OCI-LY3 (cell line): Measurements from ENCODE around the gene ZNF335.
"Not testable (repeated sequence)": the region's sequence is repeated elsewhere in the genome, so short reads cannot be mapped to it uniquely, and the experiment has no call there.

Experiments used
- H2AFZ ChIP-seq: fragments of 200-600, 300-600 bp; shearing (Covaris generic); 2 replicates; pipeline ENCODE4 v1.6.0; 2014; ENCODE audit warnings: antibody characterized with exemption, low read depth, low read length
- H3K27ac ChIP-seq: fragments of 200-600, 300-600 bp; sonication (generic); 2 replicates; pipeline ENCODE4 v1.5.1; 2014; ENCODE audit warnings: mild to moderate bottlenecking, low read length, moderate library complexity, mixed read lengths
- H3K27me3 ChIP-seq: fragments of 200-600, 300-600 bp; sonication (generic); 2 replicates; pipeline ENCODE4 v1.6.1; 2014; ENCODE audit warnings: low read depth, low read length, mixed read lengths
- H3K36me3 ChIP-seq: fragments of 200-600, 300-600 bp; sonication (generic); replicated peaks from 2 replicates; pipeline ENCODE3; 2014; ENCODE audit warnings: low read depth, low read length, mixed read lengths
- H3K4me1 ChIP-seq: fragments of 300-600, 200-600 bp; sonication (generic); 2 replicates; pipeline ENCODE4 v1.6.1; 2014; ENCODE audit warnings: low read length, mixed read lengths
- H3K4me2 ChIP-seq: fragments of 200-600, 300-600 bp; sonication (generic); 2 replicates; pipeline ENCODE4 v1.6.1; 2014; ENCODE audit warnings: low read length, mixed read lengths
- H3K4me3 ChIP-seq: fragments of 300-600, 200-600 bp; sonication (generic); 2 replicates; pipeline ENCODE4 v1.5.1; 2014; ENCODE audit warnings: antibody characterized with exemption, mild to moderate bottlenecking, low read length, moderate library complexity
- H3K79me2 ChIP-seq: fragments of 300-600, 200-600 bp; shearing (Covaris generic); 2 replicates; pipeline ENCODE4 v1.6.1; 2014; ENCODE audit warnings: mild to moderate bottlenecking, low read length, mixed read lengths
- H3K9ac ChIP-seq: fragments of 300-600, 200-600 bp; shearing (Covaris generic); 2 replicates; pipeline ENCODE4 v1.6.0; 2014; ENCODE audit warnings: mild to moderate bottlenecking, low read length, moderate library complexity
- H3K9me3 ChIP-seq: fragments of 200-600, 300-600 bp; shearing (Covaris generic); 2 replicates; pipeline ENCODE4 v1.6.1; 2014; ENCODE audit warnings: low read length, mixed read lengths; ENCODE audit not compliant: insufficient read depth
- H4K20me1 ChIP-seq: fragments of 200-600, 300-600 bp; sonication (generic); 2 replicates; pipeline ENCODE4 v1.6.1; 2016; ENCODE audit warnings: low read length, mixed read lengths; ENCODE audit not compliant: insufficient read depth
- EZH2phosphoT487 ChIP-seq: fragments of 200-600 bp; shearing (Covaris generic); IDR thresholded peaks from 2 replicates; pipeline ENCODE4 v1.6.1; 2018; ENCODE audit warnings: antibody characterized with exemption, mixed run types, low read depth
- TF ChIP-seq, protein P1 (sequence below): fragments of 200-600, 300-600 bp; sonication (generic); IDR thresholded peaks from 2 replicates; pipeline ENCODE4 v1.5.1; 2014; ENCODE audit warnings: antibody characterized with exemption, low read length, low read depth

The ZNF335 gene

GRCh38 chr20:45904583-45905504 is 67.2 kb downstream of the ZNF335 start:
- H3K9ac ChIP-seq = no peak overlapping the region
- H3K4me2 ChIP-seq = no peak overlapping the region

DNA sequence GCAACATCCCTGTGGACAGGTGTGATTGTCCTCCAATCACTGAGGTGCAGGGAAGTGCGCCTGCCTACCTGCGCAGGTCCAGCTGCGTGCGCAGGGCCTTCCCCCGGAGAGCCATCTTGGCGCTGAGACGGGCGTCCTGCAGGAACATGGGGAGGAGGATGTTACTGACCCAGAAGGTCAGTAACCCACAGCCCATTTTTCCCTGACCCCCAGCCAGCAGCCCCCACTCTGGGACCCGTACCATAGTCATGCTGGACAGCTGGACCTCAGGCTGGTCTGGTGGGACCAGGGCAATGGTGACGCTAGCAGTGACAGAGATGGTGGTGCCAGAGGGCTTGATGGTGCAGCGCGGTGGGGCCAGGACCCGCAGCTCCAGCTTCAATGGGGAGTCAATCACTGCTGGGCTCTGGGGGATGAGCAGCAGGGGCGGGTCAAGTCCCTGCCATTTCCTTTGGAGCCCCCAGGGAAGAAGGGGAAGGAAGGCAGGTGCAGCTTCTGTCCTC is 69.8 kb downstream of the ZNF335 start:
- Histone ChIP-seq H3K27ac (no peak overlapping the region), H3K4me3 (no peak overlapping the region), H3K9ac (no peak overlapping the region), H4K20me1 (no peaks in the 10 kb centered on the region), H3K36me3 (peaks cover 12% of the 10 kb centered on the region), H2AFZ (no peak overlapping the region), H3K4me1 (no peaks in the 10 kb centered on the region), H3K27me3 (no peaks in the 10 kb centered on the region), H3K9me3 (no peaks in the 10 kb centered on the region), H3K4me2 (no peak overlapping the region), H3K79me2 (no peaks in the 10 kb centered on the region)
- TF ChIP-seq, protein P1, sequence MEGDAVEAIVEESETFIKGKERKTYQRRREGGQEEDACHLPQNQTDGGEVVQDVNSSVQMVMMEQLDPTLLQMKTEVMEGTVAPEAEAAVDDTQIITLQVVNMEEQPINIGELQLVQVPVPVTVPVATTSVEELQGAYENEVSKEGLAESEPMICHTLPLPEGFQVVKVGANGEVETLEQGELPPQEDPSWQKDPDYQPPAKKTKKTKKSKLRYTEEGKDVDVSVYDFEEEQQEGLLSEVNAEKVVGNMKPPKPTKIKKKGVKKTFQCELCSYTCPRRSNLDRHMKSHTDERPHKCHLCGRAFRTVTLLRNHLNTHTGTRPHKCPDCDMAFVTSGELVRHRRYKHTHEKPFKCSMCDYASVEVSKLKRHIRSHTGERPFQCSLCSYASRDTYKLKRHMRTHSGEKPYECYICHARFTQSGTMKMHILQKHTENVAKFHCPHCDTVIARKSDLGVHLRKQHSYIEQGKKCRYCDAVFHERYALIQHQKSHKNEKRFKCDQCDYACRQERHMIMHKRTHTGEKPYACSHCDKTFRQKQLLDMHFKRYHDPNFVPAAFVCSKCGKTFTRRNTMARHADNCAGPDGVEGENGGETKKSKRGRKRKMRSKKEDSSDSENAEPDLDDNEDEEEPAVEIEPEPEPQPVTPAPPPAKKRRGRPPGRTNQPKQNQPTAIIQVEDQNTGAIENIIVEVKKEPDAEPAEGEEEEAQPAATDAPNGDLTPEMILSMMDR = no peak

More at GRCh38 chr20:45904583-45905504, 67.2 kb downstream of the ZNF335 start:
- no peak overlapping the region for H3K27ac ChIP-seq
- H3K4me1 ChIP-seq = peaks cover 2% of the 10 kb centered on the region; the same call in 1 of the 2 replicates
- H3K36me3 ChIP-seq = peaks cover 2% of the 10 kb centered on the region
- TF ChIP-seq, protein P1 = no peak
- TF ChIP-seq EZH2phosphoT487 = no peak
- no peaks in the 10 kb centered on the region for H3K79me2 ChIP-seq
- no peaks in the 10 kb centered on the region for H3K27me3 ChIP-seq
- no peak overlapping the region for H3K4me3 ChIP-seq
- no peaks in the 10 kb centered on the region for H3K9me3 ChIP-seq
- no peaks in the 10 kb centered on the region for H4K20me1 ChIP-seq
- no peak overlapping the region for H2AFZ ChIP-seq

- not testable (repeated sequence) for H2AFZ ChIP-seq, H3K27me3 ChIP-seq, H4K20me1 ChIP-seq, H3K9ac ChIP-seq, H3K9me3 ChIP-seq, H3K27ac ChIP-seq, H3K4me3 ChIP-seq, H3K4me2 ChIP-seq, H3K4me1 ChIP-seq, H3K79me2 ChIP-seq
- H3K36me3 ChIP-seq = peaks cover 18% of the 10 kb centered on the region
Measured at GRCh38 chr20:45901332-45901731, 70.7 kb downstream of the ZNF335 start.

- no peak overlapping the region for H3K27ac ChIP-seq
- H2AFZ ChIP-seq = no peak overlapping the region
- H3K9ac ChIP-seq = no peak overlapping the region
- no peaks in the 10 kb centered on the region for H3K4me1 ChIP-seq
- no peak overlapping the region for H3K4me3 ChIP-seq
- peaks cover 18% of the 10 kb centered on the region for H3K36me3 ChIP-seq
- H4K20me1 ChIP-seq = no peaks in the 10 kb centered on the region
- H3K79me2 ChIP-seq = no peaks in the 10 kb centered on the region
- H3K4me2 ChIP-seq = no peak overlapping the region
- TF ChIP-seq, protein P1 = no peak
- TF ChIP-seq EZH2phosphoT487 = no peak
- H3K27me3 ChIP-seq = no peaks in the 10 kb centered on the region
- H3K9me3 ChIP-seq = no peaks in the 10 kb centered on the region
Measured at GRCh38 chr20:45899046-45899835, 72.8 kb downstream of the ZNF335 start.
